OCI-LY1 (cell line): ENCODE measurements around the gene BEND6.

ENCODE experiments used
- H2AFZ ChIP-seq: fragments of 200-600 bp; sonication (generic), shearing (Covaris generic); 2 replicates; pipeline ENCODE4 v1.6.0; 2014; ENCODE audit warnings: antibody characterized with exemption, mild to moderate bottlenecking, low read length
- H3F3A ChIP-seq: fragments of 200-600 bp; sonication (generic), shearing (Covaris generic); 2 replicates; pipeline ENCODE4 v1.6.0; 2014; ENCODE audit warnings: mild to moderate bottlenecking, antibody characterized with exemption, low read length, moderate library complexity; ENCODE audit not compliant: insufficient read depth
- H3K27ac ChIP-seq: fragments of 200-600 bp; sonication (generic); 2 replicates; pipeline ENCODE4 v1.5.1; 2014; ENCODE audit warnings: low read length, mixed run types, mild to moderate bottlenecking, low read depth; ENCODE audit not compliant: poor library complexity, severe bottlenecking
- H3K27me3 ChIP-seq: fragments of 200-600 bp; sonication (generic); 2 replicates; pipeline ENCODE4 v1.6.0; 2014; ENCODE audit warnings: antibody characterized with exemption, mild to moderate bottlenecking, low read length, moderate library complexity; ENCODE audit not compliant: insufficient read depth
- H3K36me3 ChIP-seq: fragments of 200-600 bp; sonication (generic); 2 replicates; pipeline ENCODE4 v1.6.1; 2014; ENCODE audit warnings: mild to moderate bottlenecking, antibody characterized with exemption, low read length, moderate library complexity, mixed read lengths; ENCODE audit not compliant: insufficient read depth
- H3K4me1 ChIP-seq: fragments of 200-600 bp; sonication (generic); 2 replicates; pipeline ENCODE4 v1.5.1; 2014; ENCODE audit warnings: mild to moderate bottlenecking, low read length, moderate library complexity; ENCODE audit not compliant: insufficient read depth, severe bottlenecking
- H3K4me2 ChIP-seq: fragments of 200-600 bp; sonication (generic), shearing (Covaris generic); 2 replicates; pipeline ENCODE4 v1.6.1; 2014; ENCODE audit warnings: low read length
- H3K4me3 ChIP-seq: fragments of 200-600 bp; sonication (generic); 2 replicates; pipeline ENCODE4 v1.5.1; 2014; ENCODE audit warnings: low read length, low read depth, mild to moderate bottlenecking, mixed read lengths; ENCODE audit not compliant: poor library complexity, severe bottlenecking
- H3K79me2 ChIP-seq: fragments of 200-600 bp; shearing (Covaris generic); 2 replicates; pipeline ENCODE4 v1.6.1; 2016; ENCODE audit warnings: mixed run types, low read length, mixed read lengths; ENCODE audit not compliant: insufficient read depth
- H3K9ac ChIP-seq: fragments of 200-600 bp; sonication (generic), shearing (Covaris generic); 2 replicates; pipeline ENCODE4 v1.6.1; 2014; ENCODE audit warnings: mild to moderate bottlenecking, low read length, mixed read lengths
- H3K9me2 ChIP-seq: fragments of 200-600 bp; sonication (generic), shearing (Covaris generic); 2 replicates; pipeline ENCODE4 v1.6.1; 2014; ENCODE audit warnings: low read depth, mild to moderate bottlenecking, low read length, mixed read lengths
- H3K9me3 ChIP-seq: fragments of 200-600 bp; shearing (Covaris generic); 2 replicates; pipeline ENCODE4 v1.6.1; 2014; ENCODE audit warnings: low read length, mixed read lengths
- H4K20me1 ChIP-seq: fragments of 200-600 bp; sonication (generic), shearing (Covaris generic); 2 replicates; pipeline ENCODE4 v1.6.0; 2016; ENCODE audit warnings: mild to moderate bottlenecking, low read length; ENCODE audit not compliant: insufficient read depth
- CTCF ChIP-seq: fragments of 200-600 bp; sonication (generic), shearing (Covaris generic); IDR thresholded peaks from 2 replicates; pipeline ENCODE4 v1.5.1; 2017; ENCODE audit warnings: mild to moderate bottlenecking, antibody characterized with exemption, low read length, moderate library complexity, mixed read lengths
- EZH2 ChIP-seq: fragments of 200-600 bp; sonication (generic), shearing (Covaris generic); IDR thresholded peaks from 2 replicates; pipeline ENCODE4 v1.8.0; 2017; ENCODE audit warnings: borderline replicate concordance, mixed run types, mild to moderate bottlenecking, antibody characterized with exemption, low read length, moderate library complexity, mixed read lengths

BEND6 gene, protein sequence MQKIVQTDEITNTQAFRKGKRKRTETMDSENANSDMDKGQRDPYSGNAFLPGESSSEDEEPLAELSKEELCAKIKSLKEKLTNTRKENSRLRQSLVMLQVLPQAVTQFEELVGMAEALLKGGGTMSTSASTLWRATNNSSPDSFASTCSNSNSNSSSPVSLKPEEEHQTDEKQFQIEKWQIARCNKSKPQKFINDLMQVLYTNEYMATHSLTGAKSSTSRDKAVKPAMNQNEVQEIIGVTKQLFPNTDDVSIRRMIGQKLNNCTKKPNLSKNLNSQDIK

DNA sequence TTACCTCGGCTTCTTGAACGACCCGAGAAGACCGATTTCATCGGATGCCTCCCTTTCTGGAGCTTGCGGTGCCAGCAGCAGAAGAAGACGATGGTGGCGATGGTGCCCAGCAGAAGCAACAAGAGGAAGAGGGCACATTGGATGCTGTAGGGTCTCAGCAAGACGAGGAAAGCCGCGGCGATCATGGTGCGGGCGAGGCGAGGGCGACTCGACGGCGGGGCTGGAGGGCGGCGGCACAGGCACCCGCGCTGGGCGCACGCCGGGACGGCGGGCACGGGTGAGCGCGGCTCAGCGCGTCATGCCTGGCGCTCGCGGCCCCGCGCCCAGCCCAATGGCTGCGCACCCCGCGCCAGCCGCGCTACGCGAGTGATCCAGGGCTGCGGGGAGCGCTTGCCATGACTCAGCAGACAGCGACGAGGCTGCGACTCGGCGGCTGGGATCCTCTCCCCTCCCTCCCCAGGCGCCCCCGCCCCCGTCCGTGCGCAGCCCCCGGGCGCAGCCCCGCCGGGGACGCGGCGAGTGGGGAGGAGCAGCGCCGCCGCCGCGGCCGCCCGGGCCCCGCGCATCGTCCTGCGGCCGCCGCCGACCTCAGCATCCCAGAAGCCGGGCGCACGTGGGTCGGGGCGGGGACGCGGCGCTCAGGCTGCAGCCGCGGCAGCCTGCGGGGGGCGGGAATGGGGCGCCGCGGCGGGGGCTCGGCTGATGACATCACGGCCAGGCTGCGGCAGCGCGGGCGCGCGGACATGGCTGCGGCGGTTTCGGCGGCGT is at the start of gene BEND6:
BEND6 (plus strand) TSS at position 705 of the 768 bp plus-strand sequence. CDS start 26,704 bp downstream, outside the sequence.
- no peaks in the 10 kb centered on the region for H3F3A ChIP-seq
- peak within 1 kb of the TSS; percentile 37; the same call in 1 of the 2 replicates for H3K9ac ChIP-seq
- H3K4me3 ChIP-seq, result peak within 1 kb of the TSS; percentile 57
- no peak within 1 kb of the TSS for H3K27ac ChIP-seq
- H2AFZ ChIP-seq, result 0 out of 2 replicates have a peak within 1 kb of the TSS, but pooled peaks have one; percentile 24
- H3K4me2 ChIP-seq, result peak within 1 kb of the TSS; percentile 85
- H3K79me2 ChIP-seq, result no peaks in the 10 kb centered on the region
- no peaks in the 10 kb centered on the region for H3K27me3 ChIP-seq
- H3K36me3 ChIP-seq, result no peaks in the 10 kb centered on the region
- no peaks in the 10 kb centered on the region for H3K9me3 ChIP-seq
- TF ChIP-seq EZH2 (no peak), CTCF (no peak)
- no peaks in the 10 kb centered on the region for H4K20me1 ChIP-seq
- peaks cover 13% of the 10 kb centered on the region for H3K4me1 ChIP-seq
- no peaks in the 10 kb centered on the region for H3K9me2 ChIP-seq

- H3K9ac ChIP-seq, result no peak overlapping the region
- no peak overlapping the region for H3K4me3 ChIP-seq
- no peak overlapping the region for H3K4me2 ChIP-seq
- no peak overlapping the region for H2AFZ ChIP-seq
- no peaks in the 10 kb centered on the region for H3K9me3 ChIP-seq
- H3K9me2 ChIP-seq, result no peaks in the 10 kb centered on the region
- no peaks in the 10 kb centered on the region for H3K4me1 ChIP-seq
- H3K27ac ChIP-seq, result no peak overlapping the region
- no peaks in the 10 kb centered on the region for H3K36me3 ChIP-seq
- H3K79me2 ChIP-seq, result no peaks in the 10 kb centered on the region
- H4K20me1 ChIP-seq, result no peaks in the 10 kb centered on the region
- no peaks in the 10 kb centered on the region for H3F3A ChIP-seq
- TF ChIP-seq EZH2, result no peak
- H3K27me3 ChIP-seq, result no peaks in the 10 kb centered on the region
These were observed 49.5 kb upstream of the BEND6 start for GRCh38 chr6:56905378-56905777.

GRCh38 chr6:56906752-56907151 is 48.2 kb upstream of the BEND6 start:
- Histone ChIP-seq H3K9ac (no peak overlapping the region), H3K27ac (no peak overlapping the region), H3K27me3 (no peaks in the 10 kb centered on the region), H3K4me3 (no peak overlapping the region), H3F3A (no peaks in the 10 kb centered on the region), H3K79me2 (no peaks in the 10 kb centered on the region), H3K36me3 (no peaks in the 10 kb centered on the region), H3K4me2 (no peak overlapping the region), H3K9me3 (no peaks in the 10 kb centered on the region), H2AFZ (no peak overlapping the region), H3K4me1 (no peaks in the 10 kb centered on the region), H3K9me2 (no peaks in the 10 kb centered on the region), H4K20me1 (no peaks in the 10 kb centered on the region)
- no peak for TF ChIP-seq CTCF
- TF ChIP-seq EZH2, result no peak
